Bronchial epithelial cell (primary cell): ENCODE data around the gene KCNC1. TPM values are rescaled to one million over a fixed set of nuclear protein-coding genes. Genes with fewer than 3 reads are reported as not detected.

Experiments used
- DNase-seq: peaks from one replicate; pipeline ENCODE4 v3.0.0-alpha.2; 2010; ENCODE audit warnings: low read depth
- FAIRE-seq: peaks from 2 replicates; lab custom pipeline; 2011; peaks lifted over from hg19 to GRCh38; lab: Jason Lieb, UNC
- H3K27me3 ChIP-seq: 2 replicates; pipeline ENCODE4 v1.5.1; 2011; ENCODE audit warnings: low read length; ENCODE audit not compliant: control insufficient read depth, insufficient read depth
- H3K36me3 ChIP-seq: 2 replicates; pipeline ENCODE4 v1.5.1; 2011; ENCODE audit warnings: low read length; ENCODE audit not compliant: control insufficient read depth, insufficient read depth
- H3K4me3 ChIP-seq: 2 replicates; pipeline ENCODE4 v1.5.1; 2011; ENCODE audit warnings: mild to moderate bottlenecking, low read depth, low read length, control low read depth
- CTCF ChIP-seq: IDR thresholded peaks from 2 replicates; pipeline ENCODE4 v1.5.1; 2011; ENCODE audit warnings: mild to moderate bottlenecking, moderate library complexity, low read length, control low read depth, inconsistent platforms; ENCODE audit not compliant: insufficient read depth, severe bottlenecking
- total RNA-seq: library from RNA; depleted of rRNA; stranded (reverse); fragments of >200 nt; gene quantifications from 2 replicates; pipeline ENCODE4 v1.2.1, GENCODE V29; 2014

KCNC1 gene
- total RNA-seq, 1 donor from 2014 or later: not detected

DNA sequence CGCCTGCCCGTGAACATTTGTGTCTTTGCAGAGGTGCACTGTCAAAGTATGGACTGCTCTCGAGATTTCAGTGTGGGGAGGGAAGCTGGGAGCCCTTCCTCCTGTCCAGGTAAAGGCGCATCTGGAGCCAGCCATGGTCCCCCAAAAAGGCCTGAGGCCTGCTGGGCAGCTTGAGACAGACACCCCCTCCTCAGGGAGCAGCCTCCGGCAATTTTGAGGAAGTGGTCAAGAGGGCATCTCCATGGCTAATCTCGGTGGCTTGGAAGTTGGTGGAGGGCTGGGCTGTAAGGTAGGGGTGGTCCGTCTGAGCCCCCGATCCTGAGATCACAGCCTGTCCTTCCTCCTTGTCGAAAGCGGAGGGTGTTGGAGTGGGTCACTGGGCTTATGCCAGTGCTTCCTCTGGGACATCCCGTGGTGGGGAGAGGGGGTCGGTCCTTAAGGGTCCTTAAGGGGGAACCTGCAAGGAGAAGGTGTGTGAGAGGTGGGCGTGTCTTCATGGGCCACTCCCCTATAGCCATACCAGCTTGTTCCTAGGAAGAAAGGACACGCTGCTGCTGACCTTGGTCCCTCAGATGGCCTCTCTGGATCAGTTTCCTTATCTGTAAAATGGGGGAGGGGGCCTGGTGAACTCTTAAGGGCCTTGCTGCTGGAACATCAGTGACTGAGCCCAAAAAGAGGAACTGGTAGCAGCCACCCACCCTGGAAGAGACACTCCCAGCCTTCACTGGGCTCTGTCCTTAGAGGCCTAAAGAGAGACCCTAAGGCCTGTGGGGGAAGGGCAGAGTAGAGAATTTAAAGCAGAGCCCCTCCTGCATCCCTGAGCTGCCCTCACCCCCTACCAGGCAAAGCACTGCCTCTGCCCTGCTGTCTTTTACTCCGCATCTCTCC, 2.6 kb downstream of the KCNC1 start:
- DNase-seq: no peak
- no peak for FAIRE-seq
- peaks cover 39% of the 10 kb centered on the region for H3K27me3 ChIP-seq
- no peak for TF ChIP-seq CTCF
- H3K36me3 ChIP-seq: no peaks in the 10 kb centered on the region
- H3K4me3 ChIP-seq: no peak overlapping the region

DNA sequence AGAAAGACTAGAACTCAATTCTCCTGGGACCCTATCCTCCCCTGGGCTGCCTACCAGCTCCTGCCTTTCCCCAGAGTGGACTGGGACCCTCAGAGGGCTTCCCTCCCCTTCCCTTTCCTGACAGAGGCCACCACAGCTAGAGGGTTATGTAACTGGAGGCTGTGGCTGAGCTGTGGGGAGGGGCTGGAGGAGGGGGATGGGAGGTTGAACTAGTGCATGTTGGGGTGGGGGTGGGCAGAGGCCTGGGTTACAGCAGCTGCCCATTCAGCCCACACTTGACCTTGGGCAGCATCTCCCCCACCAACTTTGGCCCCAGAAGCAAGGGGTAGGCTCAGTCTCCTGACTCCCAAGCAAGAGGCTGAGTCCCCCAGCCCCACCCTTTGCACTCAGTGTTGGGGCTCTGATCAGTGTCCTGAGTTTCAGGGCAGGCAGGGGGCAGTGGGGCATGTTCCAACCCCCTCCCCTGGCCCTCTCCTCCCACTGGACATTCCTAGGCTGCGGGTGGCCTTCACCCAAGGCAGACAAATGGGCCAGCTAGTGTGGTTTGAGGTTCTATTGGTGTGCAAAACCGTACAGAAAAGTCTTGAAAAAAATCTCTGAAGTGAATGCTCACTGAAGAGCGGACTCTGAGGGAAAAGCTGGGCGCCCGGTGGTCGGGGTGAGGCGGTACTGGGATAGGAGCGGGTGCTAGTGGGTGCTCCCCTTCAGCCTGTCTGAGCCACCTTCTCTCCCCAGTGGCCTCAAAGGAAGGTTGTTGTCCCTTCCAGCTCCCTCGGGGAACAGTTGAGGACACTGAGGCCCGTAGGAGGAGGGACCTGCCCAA, 3.8 kb downstream of the KCNC1 start:
- Histone ChIP-seq H3K4me3 (no peak overlapping the region), H3K36me3 (no peaks in the 10 kb centered on the region), H3K27me3 (peaks cover 36% of the 10 kb centered on the region)
- no peak for TF ChIP-seq CTCF
- DNase-seq (no peak), FAIRE-seq (no peak)

GRCh38 chr11:17739945-17740338, 5.4 kb downstream of the KCNC1 start:
- H3K36me3 ChIP-seq: no peaks in the 10 kb centered on the region
- no peak overlapping the region for H3K4me3 ChIP-seq
- FAIRE-seq: no peak
- no peak for TF ChIP-seq CTCF
- peaks cover 27% of the 10 kb centered on the region for H3K27me3 ChIP-seq
- no peak for DNase-seq

DNA sequence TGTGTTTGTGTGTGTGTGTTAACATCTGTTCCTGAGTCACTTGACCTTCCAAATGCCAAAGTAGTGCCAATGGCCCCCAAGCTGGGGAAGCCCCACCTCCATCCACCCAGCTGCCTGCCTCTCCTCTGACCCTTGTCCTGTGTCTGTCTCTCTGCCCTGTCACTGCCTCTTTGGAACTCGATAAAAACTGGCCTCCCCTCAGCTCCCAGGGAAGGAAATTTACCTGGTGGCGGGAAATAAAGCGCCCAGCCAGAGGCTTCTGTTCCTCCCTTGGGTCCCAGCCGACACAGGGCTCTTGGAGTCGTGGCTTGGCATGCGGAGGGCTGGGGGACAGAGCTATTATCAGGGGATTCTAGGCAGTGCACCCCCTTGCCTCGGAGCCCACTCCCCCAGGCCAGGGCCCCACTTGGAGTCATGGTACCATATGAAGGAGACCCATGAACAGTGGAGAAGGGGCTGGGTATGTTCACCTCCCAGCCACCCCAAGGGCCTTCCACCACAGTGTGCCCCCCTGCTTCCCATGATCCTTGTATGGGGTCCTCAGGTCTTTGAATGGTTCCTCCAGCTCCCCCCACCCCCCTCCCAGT, 6.2 kb downstream of the KCNC1 start:
- no peak overlapping the region for H3K4me3 ChIP-seq
- peaks cover 25% of the 10 kb centered on the region for H3K27me3 ChIP-seq
- DNase-seq (no peak), FAIRE-seq (no peak)
- no peaks in the 10 kb centered on the region for H3K36me3 ChIP-seq
- no peak for TF ChIP-seq CTCF

DNA sequence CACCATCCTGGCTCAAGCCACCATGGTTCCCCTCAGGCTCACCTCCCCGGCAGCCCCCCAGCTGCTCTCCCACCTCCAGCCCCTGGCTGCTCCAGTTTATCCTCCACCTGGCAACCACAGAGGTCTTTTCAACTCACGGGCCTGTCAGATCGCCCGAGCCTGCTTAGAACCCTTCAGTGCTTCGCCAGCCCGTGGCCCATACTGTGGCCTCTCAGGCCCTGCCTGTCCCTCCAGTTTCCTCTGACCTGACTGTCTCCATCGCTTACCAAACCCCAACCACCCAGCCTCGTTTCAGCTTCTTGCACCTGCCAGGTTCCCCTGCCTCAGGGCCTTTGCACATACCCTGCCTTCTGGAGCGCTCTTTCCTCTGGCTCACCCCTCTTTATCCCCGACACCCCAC, 6.9 kb downstream of the KCNC1 start:
- Histone ChIP-seq H3K36me3 (no peaks in the 10 kb centered on the region), H3K27me3 (peaks cover 20% of the 10 kb centered on the region), H3K4me3 (no peak overlapping the region)
- DNase-seq (no peak), FAIRE-seq (no peak)
- no peak for TF ChIP-seq CTCF
